IMR-90 (cell line): ENCODE results near the gene CNTN5. TPM values are rescaled to one million over a fixed set of nuclear protein-coding genes. Genes with fewer than 3 reads are reported as not detected.

Experiments
- ATAC-seq: fragments of 200-7000 bp; cut with Tn5 transposase; 2 replicates; pipeline ENCODE4 v1.9.1; 2020; ENCODE audit warnings: low read depth, mild to moderate bottlenecking, moderate library complexity
- BruUV-seq: library from RNA; stranded (reverse); fragments of 400-500 nt; replicated peaks from 2 replicates; lab custom pipeline; 2021; lab: Mats Ljungman, UMichigan
- CTCF ChIA-PET: fragments of 300-600 bp; formaldehyde crosslinking; extraction: SDS; loops from one replicate; lab custom pipeline; 2021; ENCODE audit warnings: antibody characterized with exemption; lab: Yijun Ruan, JAX
- POLR2A ChIA-PET: fragments of 300-600 bp; sonication (Branson Sonifier 250); formaldehyde crosslinking; loops from one replicate; lab custom pipeline; 2022; ENCODE audit warnings: antibody characterized with exemption; ENCODE audit not compliant: unreplicated experiment; lab: Charles Lee
- DNase-seq: peaks from one replicate; pipeline ENCODE4 v3.0.0; 2013
- H2AFZ ChIP-seq: replicated peaks from 2 replicates; pipeline ENCODE3; 2013; ENCODE audit warnings: low read length, mild to moderate bottlenecking; ENCODE audit not compliant: poor library complexity
- H2AK5ac ChIP-seq: 2 replicates; pipeline ENCODE4 v1.6.1; 2013; ENCODE audit warnings: low read depth, low read length, inconsistent platforms
- H2AK9ac ChIP-seq: replicated peaks from 2 replicates; pipeline ENCODE3; 2013; ENCODE audit warnings: mild to moderate bottlenecking, low read depth, low read length, moderate library complexity; ENCODE audit not compliant: poor library complexity
- H2BK120ac ChIP-seq: 2 replicates; pipeline ENCODE4 v1.6.1; 2013; ENCODE audit warnings: low read depth, low read length, inconsistent platforms
- H2BK15ac ChIP-seq: 3 replicates; pipeline ENCODE4 v1.6.1; 2013; ENCODE audit warnings: low read depth, low read length, inconsistent platforms
- H2BK20ac ChIP-seq: 2 replicates; pipeline ENCODE4 v1.6.1; 2013; ENCODE audit warnings: low read depth, mild to moderate bottlenecking, inconsistent platforms, low read length, moderate library complexity
- H2BK5ac ChIP-seq: 2 replicates; pipeline ENCODE4 v1.6.1; 2013; ENCODE audit warnings: mild to moderate bottlenecking, low read depth, low read length, inconsistent platforms; ENCODE audit not compliant: poor library complexity, severe bottlenecking
- H3K14ac ChIP-seq: replicated peaks from 2 replicates; pipeline ENCODE4 v1.6.1; 2013; ENCODE audit warnings: low read depth, low read length, inconsistent platforms
- H3K18ac ChIP-seq: 2 replicates; pipeline ENCODE4 v1.6.1; 2013; ENCODE audit warnings: low read depth, low read length, control low read depth
- H3K23ac ChIP-seq: 2 replicates; pipeline ENCODE4 v1.6.1; 2013; ENCODE audit warnings: low read depth, low read length, inconsistent platforms
- H3K27ac ChIP-seq: 2 replicates; pipeline ENCODE4 v1.5.1; 2013; ENCODE audit warnings: mild to moderate bottlenecking, control low read depth, low read length; ENCODE audit not compliant: insufficient read depth
- H3K27me3 ChIP-seq: 2 replicates; pipeline ENCODE4 v1.6.1; 2013; ENCODE audit warnings: low read length; ENCODE audit not compliant: control insufficient read depth, insufficient read depth
- H3K36me3 ChIP-seq: 2 replicates; pipeline ENCODE4 v1.6.1; 2013; ENCODE audit warnings: low read length, mixed read lengths; ENCODE audit not compliant: control insufficient read depth, insufficient read depth
- H3K4ac ChIP-seq: 2 replicates; pipeline ENCODE4 v1.6.1; 2013; ENCODE audit warnings: low read depth, low read length, inconsistent platforms
- H3K4me1 ChIP-seq: 2 replicates; pipeline ENCODE4 v1.6.1; 2013; ENCODE audit warnings: low read length, mixed read lengths; ENCODE audit not compliant: control insufficient read depth, insufficient read depth
- H3K4me2 ChIP-seq: 2 replicates; pipeline ENCODE4 v1.6.1; 2013; ENCODE audit warnings: low read depth, mild to moderate bottlenecking, control low read depth, low read length, moderate library complexity
- H3K4me3 ChIP-seq: 2 replicates; pipeline ENCODE4 v1.5.1; 2013; ENCODE audit warnings: low read depth, mild to moderate bottlenecking, control low read depth, low read length, moderate library complexity; ENCODE audit not compliant: insufficient read depth
- H3K56ac ChIP-seq: 2 replicates; pipeline ENCODE4 v1.6.1; 2013; ENCODE audit warnings: low read length, inconsistent platforms; ENCODE audit not compliant: insufficient read depth; ENCODE audit errors: extremely low read depth
- H3K79me1 ChIP-seq, 2 experiments: 2 replicates each; pipeline ENCODE4 v1.6.1; 2013; ENCODE audit warnings: low read length in 2 of 2, inconsistent platforms in 1 of 2, low read depth in 1 of 2
- H3K9ac ChIP-seq: 2 replicates; pipeline ENCODE4 v1.6.1; 2013; ENCODE audit warnings: low read depth, low read length, control low read depth
- H3K9me1 ChIP-seq: 2 replicates; pipeline ENCODE4 v1.6.1; 2013; ENCODE audit warnings: low read length, inconsistent platforms; ENCODE audit not compliant: insufficient read depth
- H3K9me3 ChIP-seq: 2 replicates; pipeline ENCODE4 v1.6.1; 2013; ENCODE audit warnings: low read length; ENCODE audit not compliant: control insufficient read depth, insufficient read depth
- H4K20me1 ChIP-seq: 2 replicates; pipeline ENCODE4 v1.6.1; 2013; ENCODE audit warnings: low read length, inconsistent platforms; ENCODE audit not compliant: insufficient read depth
- H4K5ac ChIP-seq: 2 replicates; pipeline ENCODE4 v1.6.1; 2013; ENCODE audit warnings: mild to moderate bottlenecking, low read depth, low read length, control low read depth
- H4K8ac ChIP-seq, 2 experiments: 2 replicates each; pipeline ENCODE4 v1.6.1; 2013; ENCODE audit warnings: low read depth in 2 of 2, low read length in 2 of 2, control low read depth in 1 of 2, inconsistent platforms in 1 of 2
- H4K91ac ChIP-seq: 2 replicates; pipeline ENCODE4 v1.6.1; 2013; ENCODE audit warnings: low read depth, low read length, inconsistent platforms; ENCODE audit not compliant: insufficient read depth
- BHLHE40 ChIP-seq: fragments of 150-350 bp; IDR thresholded peaks from 2 replicates; pipeline ENCODE4 v1.6.1; 2016; ENCODE audit warnings: mild to moderate bottlenecking, low read depth, low read length
- CHD1 ChIP-seq: IDR thresholded peaks from 2 replicates; pipeline ENCODE4 v1.6.1; 2012; ENCODE audit warnings: low read depth, low read length, improper control_type of control experiment
- MXI1 ChIP-seq: IDR thresholded peaks from 2 replicates; pipeline ENCODE4 v1.6.1; 2012; ENCODE audit warnings: low read depth, mild to moderate bottlenecking, low read length, moderate library complexity, borderline replicate concordance
- WGBS, 2 experiments: methylation state at CpG; one replicate each; pipeline versions ENCODE4 v1.1.5 to v1.1.7; 2013; ENCODE audit warnings: missing lambda C conversion rate in 2 of 2; ENCODE audit not compliant: insufficient read length in 1 of 2; ENCODE audit errors: extremely low coverage in 2 of 2; 5-methylcytosine and 5-hydroxymethylcytosine counted together
- dilution Hi-C: fragments of 300-500 bp; cut with HindIII; formaldehyde crosslinking; loops from one replicate; pipeline ENCODE4 v1.14.3; 2018; ENCODE audit warnings: low sequenced_read_pairs; ENCODE audit not compliant: unreplicated experiment
- in situ Hi-C: fragments of 300-500 bp; cut with MboI; formaldehyde crosslinking; loops from 3 replicates; pipeline ENCODE4 v1.14.3; 2019; ENCODE audit warnings: low sequenced_read_pairs, inconsistent platforms, mixed read lengths
- intact Hi-C: fragments of 100-400 bp; cut with micrococcal nuclease; formaldehyde crosslinking; loops from 2 replicates; pipeline ENCODE4 v1.10.0; 2022
- polyA plus RNA-seq, 3 experiments: library from polyadenylated mRNA; depleted of rRNA; stranded (reverse); fragments of >200 nt; gene quantifications; 2 replicates each; pipeline ENCODE4 v1.2.3, GENCODE V29; 2012; ENCODE audit warnings: low replicate concordance in 1 of 3
- total RNA-seq: library from RNA; depleted of rRNA; stranded (reverse); fragments of >200 nt; gene quantifications from 2 replicates; pipeline ENCODE4 v1.2.3, GENCODE V29; 2012

Gene CNTN5
- total and polyA plus RNA-seq, 2 of the 4 experiments (the other 2 are of a cell fraction) = not detected

DNA sequence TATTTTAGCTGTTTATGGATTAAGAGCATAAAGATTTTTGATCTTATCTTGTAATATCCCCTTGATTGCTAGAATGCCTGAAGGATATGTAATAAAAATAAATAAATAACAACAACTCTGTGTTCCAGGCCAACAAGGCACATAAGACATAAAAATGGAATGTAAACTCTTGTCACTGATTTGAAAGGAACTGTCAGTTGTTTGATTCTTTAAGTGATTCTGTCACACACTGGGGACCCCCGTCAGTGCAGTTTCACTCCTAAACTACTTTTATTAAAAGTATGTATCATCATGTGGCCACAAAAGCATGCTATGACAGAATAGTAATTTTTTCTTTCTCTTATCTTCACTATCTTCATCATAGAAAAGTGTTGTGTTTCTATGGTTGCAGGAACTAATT is 572.4 kb downstream of the CNTN5 start:
- in situ Hi-C loops (no loop called here), intact Hi-C loops (no loop called here), dilution Hi-C loops (no loop called here)
- no peak overlapping the region for H3K4ac ChIP-seq
- TF ChIP-seq CHD1 = no peak
- TF ChIP-seq MXI1 = no peak
- TF ChIP-seq BHLHE40 = no peak
- no CpG with 5 or more reads among the region's 1 CpG for WGBS, 2 experiments
- H3K27me3 ChIP-seq = no peaks in the 10 kb centered on the region
- no peak overlapping the region for H3K27ac ChIP-seq
- no peaks in the 10 kb centered on the region for H3K4me1 ChIP-seq
- no peak overlapping the region for H3K9ac ChIP-seq
- H3K9me1 ChIP-seq = no peaks in the 10 kb centered on the region
- H4K91ac ChIP-seq = no peak overlapping the region
- no peak overlapping the region for H3K56ac ChIP-seq
- no peaks in the 10 kb centered on the region for H3K36me3 ChIP-seq
- no peaks in the 10 kb centered on the region for H3K9me3 ChIP-seq
- POLR2A ChIA-PET = no interaction called here
- H2AK9ac ChIP-seq = no peak overlapping the region
- H4K5ac ChIP-seq = no peak overlapping the region
- H4K20me1 ChIP-seq = no peaks in the 10 kb centered on the region
- H3K4me3 ChIP-seq = no peak overlapping the region
- no TSS peak for BruUV-seq
- ATAC-seq = no peak
- no peak overlapping the region for H2AK5ac ChIP-seq
- no peaks in the 10 kb centered on the region for H3K79me1 ChIP-seq
- H4K8ac ChIP-seq = no peak overlapping the region
- DNase-seq = no peak
- H3K18ac ChIP-seq = no peak overlapping the region
- H3K23ac ChIP-seq = no peak overlapping the region
- no peak overlapping the region for H3K4me2 ChIP-seq
- H2BK5ac ChIP-seq = no peak overlapping the region
- H2AFZ ChIP-seq = no peak overlapping the region
- no peak overlapping the region for H3K14ac ChIP-seq
- H2BK120ac ChIP-seq = no peak overlapping the region
- H2BK15ac ChIP-seq = no peak overlapping the region
- CTCF ChIA-PET = interaction anchor here (0.6 kb wide), 1 partner anchor 557 kb away, joined by 4 read pairs; no protein-coding TSS in a partner anchor
- H2BK20ac ChIP-seq = no peak overlapping the region
